Fibroblast of peridontal ligament (primary cell): Measurements from ENCODE around the gene RPS15.

Experiments
- DNase-seq: peaks from one replicate; pipeline ENCODE4 v3.0.0-alpha.2; 2010; ENCODE audit errors: extremely low read depth

Gene RPS15

DNA sequence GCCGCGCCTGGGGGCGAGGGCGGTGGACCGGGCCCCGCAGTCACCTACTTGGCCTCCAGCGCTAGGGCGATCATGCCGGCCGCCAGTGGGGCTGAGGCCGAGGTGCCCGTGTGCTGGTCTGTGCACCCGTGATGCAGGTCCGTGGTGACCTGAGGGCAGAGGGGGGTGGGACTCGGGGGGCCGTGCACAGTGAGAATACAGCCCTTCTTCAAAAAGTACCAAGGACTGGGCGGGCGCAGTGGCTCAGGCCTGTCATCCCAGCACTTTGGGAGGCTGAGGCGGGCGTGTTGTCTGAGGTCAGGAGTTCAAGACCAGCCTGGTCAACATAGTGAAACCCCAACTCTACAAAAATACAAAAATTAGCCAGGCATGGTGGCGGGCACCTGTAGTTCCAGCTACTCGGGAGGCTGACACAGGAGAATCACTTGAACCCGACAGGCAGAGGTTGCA is 45.8 kb downstream of the RPS15 start:
- DNase-seq = no peak

DNA sequence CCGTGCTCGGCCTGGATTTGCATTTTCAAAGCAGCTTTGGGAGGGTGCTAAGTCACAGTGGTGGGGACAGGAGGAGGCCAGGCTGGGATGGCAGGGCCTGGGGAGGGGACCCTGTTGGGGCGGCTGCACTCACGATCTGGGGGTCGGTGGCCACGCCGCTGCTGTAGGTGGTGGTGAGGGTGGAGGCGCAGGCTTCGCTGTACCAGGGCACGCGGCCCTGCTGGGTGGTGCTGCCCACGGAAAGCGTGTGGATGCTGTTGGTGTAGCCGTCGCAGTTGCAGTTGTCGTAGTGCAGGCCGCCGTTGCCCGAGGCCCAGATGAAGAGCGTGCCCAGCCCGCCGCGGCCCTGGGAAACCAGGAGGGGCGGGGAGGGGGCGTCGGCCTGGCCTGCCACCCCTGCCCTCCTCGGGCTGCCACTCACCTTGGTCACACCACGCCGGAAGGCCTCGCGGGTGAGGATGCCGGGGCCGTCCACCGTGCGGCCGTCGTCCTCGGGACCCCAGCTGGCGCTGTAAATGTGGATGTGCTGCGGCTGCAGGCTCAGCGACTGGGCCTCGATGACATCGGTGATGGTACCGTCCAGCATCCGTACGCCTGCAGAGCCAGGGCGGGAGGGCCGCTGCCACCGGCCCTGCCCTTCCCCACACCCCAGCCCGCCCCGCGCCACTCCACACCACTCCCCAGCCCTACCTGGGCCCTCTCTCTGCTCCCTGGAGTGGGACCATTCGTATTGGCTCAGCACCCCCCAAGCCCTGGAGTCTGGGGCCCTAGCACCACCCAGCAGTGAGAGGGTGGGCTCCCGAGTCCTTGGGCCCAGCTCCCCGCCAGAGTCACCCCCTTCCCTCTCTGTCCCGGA is 48.8 kb downstream of the RPS15 start:
- DNase-seq = no peak

DNA sequence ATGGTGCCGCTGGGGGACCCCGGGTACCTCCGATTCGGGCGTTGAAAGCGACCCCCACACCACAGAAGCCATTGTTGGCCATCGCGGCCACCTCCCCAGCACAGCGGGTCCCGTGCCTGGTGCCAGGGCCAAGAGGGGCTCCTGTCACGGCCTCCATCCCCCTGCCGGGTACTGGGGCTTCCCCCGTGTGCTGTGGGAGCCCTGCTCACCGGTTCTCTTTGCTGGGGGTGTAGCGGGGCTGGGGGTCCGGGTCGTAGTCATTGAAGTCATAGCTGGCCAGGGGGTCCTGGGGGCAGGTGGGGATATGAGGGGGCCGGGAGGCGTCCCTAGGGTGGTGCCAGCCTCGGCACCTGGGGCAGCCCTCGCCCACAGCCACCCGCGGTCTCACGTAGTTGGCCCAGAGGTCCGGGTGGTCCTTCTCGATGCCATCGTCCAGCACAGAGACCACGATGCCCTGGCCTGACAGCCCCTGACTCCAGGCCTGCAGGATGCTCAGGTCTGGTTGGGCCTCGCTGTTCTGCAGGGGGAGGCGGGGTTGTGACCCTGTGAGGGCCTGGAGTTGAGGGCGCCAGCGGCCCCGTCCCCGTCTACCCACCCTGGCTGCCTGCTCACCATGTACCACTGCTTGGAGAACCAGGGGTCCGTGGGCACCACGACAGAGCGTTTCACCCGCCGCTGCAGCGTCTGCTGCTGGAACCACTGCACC is 49.5 kb downstream of the RPS15 start:
- no peak for DNase-seq

GRCh38 chr19:1488282-1488601 is 50.0 kb downstream of the RPS15 start:
- DNase-seq = no peak

- no peak for DNase-seq
Observed at GRCh38 chr19:1489463-1490310, 51.5 kb downstream of the RPS15 start.
